ENCODE data around the gene RTP2.
A peak's percentile ranks its signal among the peaks of the same experiment; 100 is the strongest.

Gene RTP2

GRCh38 chr3:187725653-187726370 is 23.5 kb upstream of the RTP2 start:
- H3K27ac ChIP-seq (ENCODE audit: low read depth, low read length) = no peak overlapping the region
- H3K4me3 ChIP-seq (ENCODE audit: low read depth, low read length) = no peak overlapping the region
- H3K79me2 ChIP-seq (ENCODE audit: control insufficient read depth, insufficient read depth, low read length, unreplicated experiment) = no peaks in the 10 kb centered on the region
- no peak overlapping the region for H2AFZ ChIP-seq (ENCODE audit: low read length, unreplicated experiment)
- no peaks in the 10 kb centered on the region for H3K27me3 ChIP-seq (ENCODE audit: insufficient read depth, low read length)
- no peaks in the 10 kb centered on the region for H3K4me1 ChIP-seq (ENCODE audit: control insufficient read depth, insufficient read depth, low read length, unreplicated experiment)
- peaks cover 63% of the 10 kb centered on the region for H3K36me3 ChIP-seq (ENCODE audit: insufficient read depth, low read length)

GRCh38 chr3:187725224-187725623 is 22.9 kb upstream of the RTP2 start:
- Histone ChIP-seq H2AFZ (ENCODE audit: low read length, unreplicated experiment) (no peak overlapping the region), H3K27ac (ENCODE audit: low read depth, low read length) (no peak overlapping the region), H3K4me1 (ENCODE audit: control insufficient read depth, insufficient read depth, low read length, unreplicated experiment) (no peaks in the 10 kb centered on the region), H3K36me3 (ENCODE audit: insufficient read depth, low read length) (peaks cover 58% of the 10 kb centered on the region), H3K27me3 (ENCODE audit: insufficient read depth, low read length) (no peaks in the 10 kb centered on the region), H3K79me2 (ENCODE audit: control insufficient read depth, insufficient read depth, low read length, unreplicated experiment) (no peaks in the 10 kb centered on the region), H3K4me3 (ENCODE audit: low read depth, low read length) (no peak overlapping the region)

- H2AFZ ChIP-seq (ENCODE audit: low read length, unreplicated experiment) = no peak overlapping the region
- H3K27ac ChIP-seq (ENCODE audit: low read depth, low read length) = no peak overlapping the region
- H3K79me2 ChIP-seq (ENCODE audit: control insufficient read depth, insufficient read depth, low read length, unreplicated experiment) = no peaks in the 10 kb centered on the region
- H3K36me3 ChIP-seq (ENCODE audit: insufficient read depth, low read length) = peaks cover 38% of the 10 kb centered on the region
- no peaks in the 10 kb centered on the region for H3K27me3 ChIP-seq (ENCODE audit: insufficient read depth, low read length)
- H3K4me1 ChIP-seq (ENCODE audit: control insufficient read depth, insufficient read depth, low read length, unreplicated experiment) = no peaks in the 10 kb centered on the region
- no peak overlapping the region for H3K4me3 ChIP-seq (ENCODE audit: low read depth, low read length)
Measured at GRCh38 chr3:187722206-187722612, 19.9 kb upstream of the RTP2 start.

- H3K79me2 ChIP-seq (ENCODE audit: control insufficient read depth, insufficient read depth, low read length, unreplicated experiment) = no peaks in the 10 kb centered on the region
- H3K36me3 ChIP-seq (ENCODE audit: insufficient read depth, low read length) = peaks cover 29% of the 10 kb centered on the region
- H3K4me1 ChIP-seq (ENCODE audit: control insufficient read depth, insufficient read depth, low read length, unreplicated experiment) = no peaks in the 10 kb centered on the region
- H3K27ac ChIP-seq (ENCODE audit: low read depth, low read length) = no peak overlapping the region
- no peak overlapping the region for H2AFZ ChIP-seq (ENCODE audit: low read length, unreplicated experiment)
- H3K4me3 ChIP-seq (ENCODE audit: low read depth, low read length) = no peak overlapping the region
- no peaks in the 10 kb centered on the region for H3K27me3 ChIP-seq (ENCODE audit: insufficient read depth, low read length)
Measured at GRCh38 chr3:187721055-187721454, 18.7 kb upstream of the RTP2 start.

- Histone ChIP-seq H3K4me3 (ENCODE audit: low read depth, low read length) (no peak overlapping the region), H3K4me1 (ENCODE audit: control insufficient read depth, insufficient read depth, low read length, unreplicated experiment) (no peaks in the 10 kb centered on the region), H2AFZ (ENCODE audit: low read length, unreplicated experiment) (no peak overlapping the region), H3K27ac (ENCODE audit: low read depth, low read length) (no peak overlapping the region), H3K79me2 (ENCODE audit: control insufficient read depth, insufficient read depth, low read length, unreplicated experiment) (no peaks in the 10 kb centered on the region), H3K36me3 (ENCODE audit: insufficient read depth, low read length) (peaks cover 24% of the 10 kb centered on the region), H3K27me3 (ENCODE audit: insufficient read depth, low read length) (no peaks in the 10 kb centered on the region)
Measured at GRCh38 chr3:187720337-187720670, 17.9 kb upstream of the RTP2 start.

GRCh38 chr3:187719628-187720336 is 17.4 kb upstream of the RTP2 start:
- H3K27me3 ChIP-seq (ENCODE audit: insufficient read depth, low read length) = no peaks in the 10 kb centered on the region
- H2AFZ ChIP-seq (ENCODE audit: low read length, unreplicated experiment) = no peak overlapping the region
- no peaks in the 10 kb centered on the region for H3K4me1 ChIP-seq (ENCODE audit: control insufficient read depth, insufficient read depth, low read length, unreplicated experiment)
- no peak overlapping the region for H3K4me3 ChIP-seq (ENCODE audit: low read depth, low read length)
- H3K79me2 ChIP-seq (ENCODE audit: control insufficient read depth, insufficient read depth, low read length, unreplicated experiment) = no peaks in the 10 kb centered on the region
- H3K27ac ChIP-seq (ENCODE audit: low read depth, low read length) = no peak overlapping the region
- peaks cover 23% of the 10 kb centered on the region for H3K36me3 ChIP-seq (ENCODE audit: insufficient read depth, low read length)

GRCh38 chr3:187718802-187719201 is 16.4 kb upstream of the RTP2 start:
- Histone ChIP-seq H2AFZ (ENCODE audit: low read length, unreplicated experiment) (no peak overlapping the region), H3K79me2 (ENCODE audit: control insufficient read depth, insufficient read depth, low read length, unreplicated experiment) (no peaks in the 10 kb centered on the region), H3K27ac (ENCODE audit: low read depth, low read length) (no peak overlapping the region), H3K4me1 (ENCODE audit: control insufficient read depth, insufficient read depth, low read length, unreplicated experiment) (peaks cover 4% of the 10 kb centered on the region), H3K4me3 (ENCODE audit: low read depth, low read length) (no peak overlapping the region), H3K36me3 (ENCODE audit: insufficient read depth, low read length) (peaks cover 13% of the 10 kb centered on the region), H3K27me3 (ENCODE audit: insufficient read depth, low read length) (no peaks in the 10 kb centered on the region)

- Histone ChIP-seq H2AFZ (ENCODE audit: low read length, unreplicated experiment) (no peak overlapping the region), H3K4me1 (ENCODE audit: control insufficient read depth, insufficient read depth, low read length, unreplicated experiment) (peaks cover 5% of the 10 kb centered on the region), H3K27me3 (ENCODE audit: insufficient read depth, low read length) (no peaks in the 10 kb centered on the region), H3K79me2 (ENCODE audit: control insufficient read depth, insufficient read depth, low read length, unreplicated experiment) (no peaks in the 10 kb centered on the region), H3K27ac (ENCODE audit: low read depth, low read length) (no peak overlapping the region), H3K4me3 (ENCODE audit: low read depth, low read length) (no peak overlapping the region), H3K36me3 (ENCODE audit: insufficient read depth, low read length) (peaks cover 7% of the 10 kb centered on the region)
Measured at GRCh38 chr3:187717572-187717971, 15.2 kb upstream of the RTP2 start.

- Histone ChIP-seq H3K27ac (ENCODE audit: low read depth, low read length) (no peak overlapping the region), H2AFZ (ENCODE audit: low read length, unreplicated experiment) (peak overlapping the region; percentile 85), H3K79me2 (ENCODE audit: control insufficient read depth, insufficient read depth, low read length, unreplicated experiment) (no peaks in the 10 kb centered on the region), H3K4me3 (ENCODE audit: low read depth, low read length) (no peak overlapping the region), H3K36me3 (ENCODE audit: insufficient read depth, low read length) (no peaks in the 10 kb centered on the region), H3K27me3 (ENCODE audit: insufficient read depth, low read length) (no peaks in the 10 kb centered on the region), H3K4me1 (ENCODE audit: control insufficient read depth, insufficient read depth, low read length, unreplicated experiment) (peaks cover 5% of the 10 kb centered on the region)
Measured at GRCh38 chr3:187714404-187714979, 12.1 kb upstream of the RTP2 start.

GRCh38 chr3:187713504-187713903 is 11.1 kb upstream of the RTP2 start:
- Histone ChIP-seq H3K79me2 (ENCODE audit: control insufficient read depth, insufficient read depth, low read length, unreplicated experiment) (no peaks in the 10 kb centered on the region), H3K36me3 (ENCODE audit: insufficient read depth, low read length) (no peaks in the 10 kb centered on the region), H3K27me3 (ENCODE audit: insufficient read depth, low read length) (no peaks in the 10 kb centered on the region), H2AFZ (ENCODE audit: low read length, unreplicated experiment) (peak overlapping the region; percentile 85), H3K27ac (ENCODE audit: low read depth, low read length) (no peak overlapping the region), H3K4me1 (ENCODE audit: control insufficient read depth, insufficient read depth, low read length, unreplicated experiment) (peaks cover 5% of the 10 kb centered on the region), H3K4me3 (ENCODE audit: low read depth, low read length) (no peak overlapping the region)

GRCh38 chr3:187709155-187709554 is 6.8 kb upstream of the RTP2 start:
- Histone ChIP-seq H3K4me3 (ENCODE audit: low read depth, low read length) (no peak overlapping the region), H2AFZ (ENCODE audit: low read length, unreplicated experiment) (no peak overlapping the region), H3K79me2 (ENCODE audit: control insufficient read depth, insufficient read depth, low read length, unreplicated experiment) (no peaks in the 10 kb centered on the region), H3K36me3 (ENCODE audit: insufficient read depth, low read length) (no peaks in the 10 kb centered on the region), H3K27ac (ENCODE audit: low read depth, low read length) (no peak overlapping the region), H3K27me3 (ENCODE audit: insufficient read depth, low read length) (no peaks in the 10 kb centered on the region), H3K4me1 (ENCODE audit: control insufficient read depth, insufficient read depth, low read length, unreplicated experiment) (peaks cover 5% of the 10 kb centered on the region)
